Spinal cord (tissue), 10 donors: Measurements from ENCODE around the gene PCDHB6. TPM values are rescaled to one million over a fixed set of nuclear protein-coding genes. Genes with fewer than 3 reads are reported as not detected.
A peak's percentile ranks its signal among the peaks of the same experiment; 100 is the strongest.
"Not testable (repeated sequence)": the region's sequence is repeated elsewhere in the genome, so short reads cannot be mapped to it uniquely, and the experiment has no call there.

ENCODE experiments used
- DNase-seq, 6 donors: peaks; one replicate each; pipeline versions ENCODE4 v3.0.0 to v3.0.0-alpha.2; 2013 to 2015; ENCODE audit warnings: low spot score in 6 of 6, low read depth in 4 of 6
- H3K27ac ChIP-seq: one replicate; pipeline ENCODE4 v1.5.1; 2013; ENCODE audit warnings: low read depth, low read length, control low read depth
- H3K27me3 ChIP-seq: one replicate; pipeline ENCODE4 v1.6.1; 2013; ENCODE audit warnings: low read length; ENCODE audit not compliant: control insufficient read depth, insufficient read depth
- H3K36me3 ChIP-seq: one replicate; pipeline ENCODE4 v1.6.1; 2013; ENCODE audit warnings: low read length; ENCODE audit not compliant: control insufficient read depth, insufficient read depth
- H3K4me1 ChIP-seq: one replicate; pipeline ENCODE4 v1.6.1; 2013; ENCODE audit warnings: low read length; ENCODE audit not compliant: control insufficient read depth, insufficient read depth
- H3K4me3 ChIP-seq: one replicate; pipeline ENCODE4 v1.5.1; 2013; ENCODE audit warnings: low read depth, low read length, control low read depth
- H3K9me3 ChIP-seq: one replicate; pipeline ENCODE4 v1.6.1; 2013; ENCODE audit warnings: low read length; ENCODE audit not compliant: control insufficient read depth, insufficient read depth
- WGBS: methylation state at CpG from one replicate; pipeline ENCODE4 v1.1.5; 2013; ENCODE audit warnings: missing lambda C conversion rate; ENCODE audit not compliant: insufficient coverage; 5-methylcytosine and 5-hydroxymethylcytosine counted together
- polyA plus RNA-seq, 2 donors: library from polyadenylated mRNA; unstranded; fragments of 120-200 nt; gene quantifications; one replicate each; pipeline ENCODE4 v1.2.1, GENCODE V29; 2013; ENCODE audit not compliant: insufficient read length in 2 of 2
- total RNA-seq, 2 donors: library from RNA; depleted of rRNA in 1 of 2; stranded (reverse); fragments of 120-200 nt in 1 of 2; fragments of >200 nt in 1 of 2; gene quantifications; one replicate each; pipeline versions ENCODE4 v1.2.3 to v1.2.4, GENCODE V29; 2013 to 2014
- donor health status: healthy.

PCDHB6 gene
- total and polyA plus RNA-seq, 4 donors = 1.9 to 5.5 (median 4.0) TPM

- H3K9me3 ChIP-seq, H3K27me3 ChIP-seq, H3K27ac ChIP-seq, H3K4me1 ChIP-seq, H3K36me3 ChIP-seq, H3K4me3 ChIP-seq, DNase-seq: not testable (repeated sequence)
- 22% methylated on average over 46 of the region's 73 CpGs for WGBS
These were observed 26.3 kb upstream of the PCDHB6 start for GRCh38 chr5:141123396-141124135.

GRCh38 chr5:141127305-141127704, 22.6 kb upstream of the PCDHB6 start:
- H3K4me1 ChIP-seq = no peaks in the 10 kb centered on the region
- H3K9me3 ChIP-seq = peaks cover 3% of the 10 kb centered on the region
- DNase-seq = no peak
- WGBS = no CpG with 5 or more reads among the region's 1 CpG
- H3K4me3 ChIP-seq = no peak overlapping the region
- H3K27me3 ChIP-seq = no peaks in the 10 kb centered on the region
- no peaks in the 10 kb centered on the region for H3K36me3 ChIP-seq
- H3K27ac ChIP-seq = no peak overlapping the region

- Histone ChIP-seq H3K4me3 (peak within 1 kb of the TSS; percentile 4), H3K27ac (no peak within 1 kb of the TSS), H3K36me3 (no peaks in the 10 kb centered on the region), H3K27me3 (peaks cover 3% of the 10 kb centered on the region), H3K4me1 (no peaks in the 10 kb centered on the region), H3K9me3 (peaks cover 17% of the 10 kb centered on the region)
- DNase-seq = peak in 2 of 6 donors; percentile 40 to 49
- 14% methylated on average over 20 of the region's 22 CpGs for WGBS
These were observed 14.7 kb upstream of the PCDHB6 start, which contains the start of gene PCDHB5 for GRCh38 chr5:141135030-141135717. TSS of gene PCDHB5 (plus strand) at chr5:141135206. CDS start at chr5:141135435, 229 bp downstream.

GRCh38 chr5:141135718-141136266, 14.1 kb upstream of the PCDHB6 start:
- WGBS = 34% methylated on average over 13 of the region's 19 CpGs
- H3K27ac ChIP-seq = no peak overlapping the region
- peaks cover 17% of the 10 kb centered on the region for H3K9me3 ChIP-seq
- DNase-seq = peak in 1 of 6 donors; percentile 0
- no peaks in the 10 kb centered on the region for H3K36me3 ChIP-seq
- H3K4me1 ChIP-seq = no peaks in the 10 kb centered on the region
- H3K4me3 ChIP-seq = peak overlapping the region; percentile 4
- H3K27me3 ChIP-seq = peaks cover 3% of the 10 kb centered on the region

- WGBS = 34% methylated on average over 27 of the region's 34 CpGs
- H3K4me3 ChIP-seq, DNase-seq, H3K4me1 ChIP-seq, H3K27me3 ChIP-seq, H3K36me3 ChIP-seq, H3K27ac ChIP-seq: not testable (repeated sequence)
- H3K9me3 ChIP-seq = peaks cover 17% of the 10 kb centered on the region
These were observed 12.5 kb upstream of the PCDHB6 start for GRCh38 chr5:141137346-141137745.

- Histone ChIP-seq H3K4me3 (no peak overlapping the region), H3K9me3 (peaks cover 9% of the 10 kb centered on the region), H3K27me3 (no peaks in the 10 kb centered on the region), H3K4me1 (no peaks in the 10 kb centered on the region), H3K27ac (no peak overlapping the region), H3K36me3 (no peaks in the 10 kb centered on the region)
- 33% methylated on average over 32 of the region's 33 CpGs for WGBS
- DNase-seq = no peak
These were observed 551 bp downstream of the PCDHB6 start for GRCh38 chr5:141150224-141150992.

GRCh38 chr5:141150993-141151325, 1.1 kb downstream of the PCDHB6 start:
- DNase-seq = no peak
- no peaks in the 10 kb centered on the region for H3K36me3 ChIP-seq
- 29% methylated on average over 11 of the region's 13 CpGs for WGBS
- H3K27ac ChIP-seq = no peak overlapping the region
- H3K9me3 ChIP-seq = peaks cover 11% of the 10 kb centered on the region
- H3K4me1 ChIP-seq = no peaks in the 10 kb centered on the region
- no peak overlapping the region for H3K4me3 ChIP-seq
- no peaks in the 10 kb centered on the region for H3K27me3 ChIP-seq

GRCh38 chr5:141151632-141152031, 1.8 kb downstream of the PCDHB6 start:
- H3K27me3 ChIP-seq, H3K36me3 ChIP-seq, DNase-seq, H3K27ac ChIP-seq, H3K4me3 ChIP-seq, H3K4me1 ChIP-seq: not testable (repeated sequence)
- peaks cover 11% of the 10 kb centered on the region for H3K9me3 ChIP-seq
- WGBS = 25% methylated on average over 28 of the region's 41 CpGs

- H3K27me3 ChIP-seq, H3K27ac ChIP-seq, H3K4me1 ChIP-seq, H3K36me3 ChIP-seq, DNase-seq, H3K4me3 ChIP-seq: not testable (repeated sequence)
- peaks cover 11% of the 10 kb centered on the region for H3K9me3 ChIP-seq
- WGBS = 19% methylated on average over 20 of the region's 36 CpGs
These were observed 2.2 kb downstream of the PCDHB6 start for GRCh38 chr5:141152096-141152495.
